ENCODE data around the gene FOS. TPM values are rescaled to one million over a fixed set of nuclear protein-coding genes. Genes with fewer than 3 reads are reported as not detected.

The FOS gene
- total and polyA plus RNA-seq, 2 of the 8 experiments (the other 6 are each of a cell fraction or from before 2014, with no cell fraction given) = 50.2 to 51.8 TPM

DNA sequence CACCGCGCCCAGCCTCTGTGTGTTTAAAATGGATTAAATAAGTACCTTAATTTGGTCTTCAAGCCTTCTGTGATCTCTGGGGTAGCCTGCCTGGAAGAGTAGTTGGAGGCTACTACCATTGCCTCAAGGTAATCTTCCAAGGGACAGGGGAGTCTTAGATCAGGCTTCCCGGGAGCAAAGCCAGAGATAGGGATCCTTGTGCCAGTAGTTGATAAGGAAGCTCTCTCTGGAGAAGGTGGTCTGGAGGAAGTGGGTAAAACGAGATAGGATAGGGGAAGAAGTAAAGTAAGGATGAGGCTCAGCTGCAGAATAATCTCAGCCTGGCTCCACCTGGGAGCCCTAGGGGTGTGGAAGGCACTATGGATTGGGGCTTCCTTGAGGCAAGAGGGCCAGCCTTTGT, 38.5 kb downstream of the FOS start:
- Histone ChIP-seq H2BK15ac (ENCODE audit: low read length) (no peak overlapping the region), H4K5ac (ENCODE audit: insufficient read length, low read depth, low read length) (no peak overlapping the region), H3K4me1 (replicated peaks in 1 of 4; ENCODE audit: control insufficient read depth in 3 of 4, insufficient read depth in 4 of 4, low read length in 3 of 4) (no peaks in the 10 kb centered on the region), H3K36me3 (ENCODE audit: control insufficient read depth in 2 of 4, insufficient read depth in 4 of 4, low read length in 3 of 4) (no peaks in the 10 kb centered on the region), H3K79me1 (ENCODE audit: low read depth, low read length) (no peaks in the 10 kb centered on the region), H2BK12ac (ENCODE audit: low read depth, low read length) (no peak overlapping the region), H3K56ac (replicated peaks; ENCODE audit: insufficient read length, low read depth, low read length) (no peak overlapping the region), H3K4me3 (ENCODE audit: extremely low read depth in 1 of 4, insufficient read depth in 2 of 4, low read depth in 3 of 4, low read length in 4 of 4) (no peak overlapping the region), H3K4ac (replicated peaks; ENCODE audit: insufficient read length, low read depth, low read length) (no peak overlapping the region), H3K9ac (replicated peaks in 1 of 4; ENCODE audit: extremely low read depth in 1 of 4, low read depth in 3 of 4, low read length in 3 of 4) (no peak overlapping the region), H2BK20ac (ENCODE audit: low read length) (no peak overlapping the region), H2AFZ (ENCODE audit: low read length) (no peak overlapping the region), H4K20me1 (replicated peaks in 1 of 2; ENCODE audit: control insufficient read depth in 1 of 2, insufficient read depth in 2 of 2, low read length in 2 of 2) (no peaks in the 10 kb centered on the region), H4K8ac (ENCODE audit: extremely low read depth, insufficient read depth, low read length) (no peak overlapping the region; the same call in 1 of the 2 replicates), H3K9me3 (ENCODE audit: insufficient read depth in 2 of 2, low read depth in 1 of 2, low read length in 1 of 2) (no peaks in the 10 kb centered on the region), H3K23ac (ENCODE audit: insufficient read length) (no peak overlapping the region), H4K91ac (replicated peaks; ENCODE audit: insufficient read length, low read length) (no peak overlapping the region), H2BK120ac (replicated peaks; ENCODE audit: low read depth, low read length) (no peak overlapping the region), H2BK5ac (ENCODE audit: low read depth, low read length) (no peak overlapping the region), H3K23me2 (ENCODE audit: low read depth, low read length) (no peaks in the 10 kb centered on the region; the same call in 1 of the 2 replicates), H3K79me2 (ENCODE audit: control insufficient read depth in 1 of 2, insufficient read depth in 2 of 2, low read length in 2 of 2) (no peaks in the 10 kb centered on the region), H2AK5ac (ENCODE audit: low read depth, low read length) (no peak overlapping the region), H3K27ac (ENCODE audit: low read depth, low read length) (no peak overlapping the region), H3K4me2 (ENCODE audit: insufficient read depth in 1 of 2, low read depth in 2 of 2, low read length in 2 of 2) (no peak overlapping the region), H3K18ac (ENCODE audit: extremely low read depth, low read length) (no peak overlapping the region), H3K14ac (ENCODE audit: insufficient read length) (no peak overlapping the region), H3K27me3 (replicated peaks in 1 of 4; ENCODE audit: control insufficient read depth in 3 of 4, extremely low read depth in 1 of 4, insufficient read depth in 3 of 4, low read length in 3 of 4) (no peaks in the 10 kb centered on the region)
- TF ChIP-seq SP4 (IDR thresholded peaks at IDR 0.05; ENCODE audit: low read length) (no peak), PHF8 (conservative IDR thresholded peaks at IDR 0.05; ENCODE audit: low read depth, low read length) (no peak)
- DNase-seq (ENCODE audit: low read depth in 1 of 2, low spot score in 2 of 2) = no peak
- POLR2A ChIA-PET (ENCODE audit: partially characterized antibody) = interaction anchor here (0.9 kb wide), 1 partner anchor 39 kb away, joined by 4 read pairs; no protein-coding TSS in a partner anchor
- CTCF ChIA-PET (ENCODE audit: partially characterized antibody) = interaction anchor here (0.6 kb wide), 1 partner anchor 270 kb away, joined by 3 read pairs; no protein-coding TSS in a partner anchor
- WGBS, 2 experiments (ENCODE audit: extremely low coverage in 1 of 2, insufficient coverage in 1 of 2, insufficient read length in 1 of 2, insufficient replicate concordance in 2 of 2, low coverage in 1 of 2, low lambda C conversion rate in 2 of 2, missing lambda C conversion rate in 1 of 2) = 87% methylated on average over 4 of the region's 4 CpGs; no CpG with 5 or more reads in 1 of the 2 experiments
- FAIRE-seq = no peak
